Stimulated activated CD4-positive, alpha-beta T cell treated with anti-CD3 and anti-CD28 coated beads, Interleukin-2, amount 100 ng/mL, for 4 hours (primary cell): ENCODE results near the gene ST3GAL5.
"Not testable (repeated sequence)": the region's sequence is repeated elsewhere in the genome, so short reads cannot be mapped to it uniquely, and the experiment has no call there.

Experiments used
- DNase-seq: peaks from one replicate; pipeline ENCODE4 v3.0.0-alpha.2; 2020; ENCODE audit warnings: low read depth

ST3GAL5 gene

GRCh38 chr2:85893428-85894258 lies 4.9 kb upstream of the ST3GAL5 start:
- no peak for DNase-seq

DNA sequence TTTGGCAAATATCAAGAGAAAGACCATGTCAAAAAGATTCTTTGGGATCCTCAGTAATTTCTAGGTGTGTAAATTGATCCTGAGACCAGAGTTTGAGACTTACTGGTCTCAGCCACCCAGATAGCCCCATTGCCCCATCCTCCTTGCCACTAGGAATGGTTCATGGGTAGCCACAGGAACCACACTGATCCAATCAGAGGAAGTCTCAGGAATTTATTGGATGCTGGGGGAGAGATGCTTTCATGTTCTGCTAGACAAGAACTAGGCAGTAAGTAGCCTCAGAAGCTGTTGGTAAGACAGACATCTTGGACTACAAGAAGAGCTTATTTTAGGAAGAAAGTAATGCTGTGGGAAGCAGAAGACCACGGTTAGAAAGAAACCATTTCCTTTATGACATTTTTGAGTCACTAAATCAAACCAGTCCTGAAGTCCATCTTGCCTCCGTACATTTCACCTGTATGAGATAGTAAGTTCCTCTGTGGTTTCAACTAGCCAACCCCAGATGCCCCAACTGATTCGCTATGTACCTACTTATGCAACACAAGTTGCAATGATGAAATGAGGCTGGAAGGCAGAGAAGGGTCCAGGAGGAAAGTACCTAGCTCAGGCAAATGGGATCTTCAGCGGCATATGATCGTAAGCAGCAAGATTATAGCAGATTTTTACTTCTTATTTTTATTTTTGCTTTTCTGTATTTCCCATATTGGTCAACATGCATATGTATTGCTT lies 3.6 kb upstream of the ST3GAL5 start:
- DNase-seq = no peak

GRCh38 chr2:85890522-85891176 lies 1.9 kb upstream of the ST3GAL5 start:
- DNase-seq = no peak

DNA sequence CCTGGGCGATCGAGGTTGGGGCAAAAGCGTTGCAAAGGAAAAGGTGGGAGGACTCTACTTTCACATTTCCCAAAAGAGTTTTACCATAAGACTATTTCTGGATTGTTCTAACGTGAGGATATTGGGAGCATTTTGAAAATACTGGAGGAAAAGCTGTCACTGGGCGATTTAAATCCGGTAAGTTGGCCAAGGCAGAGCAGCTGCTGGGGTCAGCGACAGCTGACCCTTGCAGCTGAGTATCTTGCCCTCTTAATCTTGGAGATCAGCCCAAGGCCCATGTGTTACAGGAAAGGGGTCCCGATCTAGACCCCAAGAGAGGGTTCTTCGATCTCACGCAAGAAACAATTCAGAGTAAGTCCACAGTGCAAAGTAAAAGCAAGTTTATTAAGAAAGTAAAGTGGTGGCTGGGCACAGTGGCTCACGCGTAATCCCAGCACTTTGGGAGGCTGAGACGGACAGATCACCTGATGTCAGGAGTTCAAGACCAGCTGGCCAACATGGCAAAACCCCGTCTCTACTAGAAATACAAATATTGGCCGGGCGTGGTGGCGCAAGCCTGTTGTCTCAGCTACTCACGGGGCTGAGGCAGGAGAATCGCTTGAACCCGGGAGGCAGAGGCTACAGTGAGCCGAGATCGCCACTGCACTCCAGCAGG lies 964 bp upstream of the ST3GAL5 start:
- no peak for DNase-seq

DNA sequence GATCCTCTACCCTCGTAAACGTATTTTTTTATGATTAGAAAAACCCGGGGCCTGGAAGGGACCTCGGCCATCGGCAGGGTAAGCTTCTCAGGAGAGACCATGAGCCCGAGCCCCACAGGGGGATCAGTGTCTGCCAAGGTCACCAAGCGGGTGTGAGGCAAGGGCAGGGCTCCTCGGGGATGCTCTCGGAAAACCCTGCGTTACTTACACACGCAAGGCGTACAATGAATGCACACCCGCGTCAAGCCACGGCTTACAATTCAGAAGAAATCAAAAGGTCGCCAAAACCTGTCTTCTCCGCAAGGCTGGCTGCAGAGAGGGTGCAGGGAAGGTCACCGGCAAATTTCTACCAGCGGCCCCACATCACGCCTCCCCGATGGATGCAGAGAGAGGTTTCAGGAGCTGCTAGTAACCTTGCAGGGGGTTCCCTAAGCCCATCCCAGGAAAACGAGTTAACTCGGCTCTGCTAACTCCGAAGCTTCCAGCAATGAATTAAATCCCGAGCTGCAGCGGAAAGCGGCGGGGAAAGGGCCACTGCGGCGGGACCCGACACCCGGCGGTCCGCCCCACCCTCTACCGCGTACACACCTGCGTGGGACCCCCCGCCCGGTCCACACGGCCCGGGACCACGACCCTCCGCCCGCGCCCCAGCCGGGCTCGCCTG lies 638 bp downstream of the ST3GAL5 start:
- no peak for DNase-seq

- DNase-seq = peak; percentile 40
Measured at GRCh38 chr2:85887566-85888019, 1.2 kb downstream of the ST3GAL5 start.

DNA sequence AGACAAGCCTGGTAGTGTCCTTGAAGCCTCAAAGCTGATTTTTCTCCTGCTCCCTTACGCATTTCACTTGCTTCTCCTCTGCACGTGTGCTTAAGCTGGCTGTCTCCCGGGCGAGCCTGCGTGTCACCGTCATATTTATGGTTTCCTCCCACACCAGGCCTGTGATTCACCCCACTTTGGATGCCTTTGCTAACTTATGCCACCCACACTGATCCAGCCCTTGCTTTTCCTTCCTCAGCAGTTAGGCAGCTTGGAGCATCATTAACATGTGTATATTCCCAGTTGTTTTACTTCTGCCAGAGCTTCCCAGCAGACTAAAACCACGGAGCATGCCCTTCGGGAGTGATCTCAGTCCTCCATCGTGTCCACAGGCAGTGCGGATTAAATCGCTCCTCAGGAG lies 2.2 kb downstream of the ST3GAL5 start:
- DNase-seq = peak; percentile 63

- DNase-seq = no peak
Measured at GRCh38 chr2:85886141-85886540, 2.6 kb downstream of the ST3GAL5 start.

DNA sequence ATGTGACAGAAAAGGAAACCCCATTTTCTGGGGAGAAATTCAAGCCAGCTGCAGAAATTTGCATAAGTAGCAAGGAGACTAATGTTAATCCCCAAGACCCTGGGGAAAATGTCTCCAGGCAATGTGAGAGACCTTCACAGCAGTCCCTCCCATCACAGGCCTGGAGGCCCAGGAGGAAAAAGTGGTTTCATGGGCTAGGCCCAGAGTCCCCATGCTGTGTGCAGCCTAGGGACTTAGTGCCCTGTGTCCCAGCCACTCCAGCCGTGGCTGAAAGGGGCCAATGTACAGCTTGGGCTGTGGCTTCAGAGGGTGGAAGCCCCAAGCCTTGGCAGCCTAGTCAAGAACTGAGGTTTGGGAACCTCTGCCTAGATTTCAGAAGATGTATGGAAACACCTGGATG lies 7.0 kb downstream of the ST3GAL5 start:
- DNase-seq = not testable (repeated sequence)

- DNase-seq = not testable (repeated sequence)
Measured at GRCh38 chr2:85880716-85881328, 8.0 kb downstream of the ST3GAL5 start.

GRCh38 chr2:85878719-85879370 lies 9.9 kb downstream of the ST3GAL5 start:
- DNase-seq = no peak

GRCh38 chr2:85875350-85876050 lies 13.3 kb downstream of the ST3GAL5 start:
- DNase-seq = no peak

DNA sequence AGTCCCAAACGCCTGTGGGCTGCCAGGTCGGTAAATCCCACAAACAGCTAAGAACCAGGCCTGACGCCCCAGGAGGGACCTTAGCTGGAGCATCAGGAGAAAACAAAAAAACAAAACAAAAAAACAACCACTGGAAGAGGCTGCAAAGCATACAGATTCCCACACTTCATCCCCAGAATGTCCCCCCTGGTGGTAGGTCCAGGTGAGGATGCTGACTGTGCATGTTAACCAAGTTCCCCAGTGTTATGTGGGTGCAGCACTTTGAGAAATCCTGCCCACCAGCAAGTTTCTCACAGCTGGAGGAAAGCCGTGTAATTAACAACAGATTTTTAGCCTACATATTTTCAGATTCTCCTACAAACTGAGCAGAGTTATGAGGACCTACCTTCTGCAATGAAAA lies 15.1 kb downstream of the ST3GAL5 start:
- DNase-seq = no peak

GRCh38 chr2:85872536-85873161 lies 16.1 kb downstream of the ST3GAL5 start:
- no peak for DNase-seq

- no peak for DNase-seq
Measured at GRCh38 chr2:85871494-85872164, 17.2 kb downstream of the ST3GAL5 start.

DNA sequence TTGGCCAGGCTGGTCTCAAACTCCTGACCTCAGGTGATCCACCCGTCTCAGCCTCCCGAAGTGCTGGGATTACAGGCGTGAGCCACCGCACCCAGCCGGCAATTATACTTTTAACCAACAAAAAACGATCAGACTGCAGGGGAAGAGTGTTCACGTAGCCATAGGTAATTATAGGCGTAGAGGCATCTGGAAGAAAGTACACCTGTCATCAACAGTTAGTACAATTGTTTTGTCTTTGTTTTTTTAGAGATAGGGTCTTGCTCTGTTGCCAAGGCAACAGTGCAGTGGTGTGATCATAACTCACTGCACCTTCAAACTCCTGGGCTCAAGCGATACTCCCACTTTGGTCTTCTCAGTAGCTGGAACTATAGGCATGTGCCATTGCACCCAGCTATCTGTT lies 20.0 kb downstream of the ST3GAL5 start:
- no peak for DNase-seq

- no peak for DNase-seq
Measured at GRCh38 chr2:85867556-85868292, 21.1 kb downstream of the ST3GAL5 start.

- DNase-seq = no peak
Measured at GRCh38 chr2:85867121-85867520, 21.7 kb downstream of the ST3GAL5 start.
